GM18520 (cell line): ENCODE data around the gene FSTL5.
"Not testable (repeated sequence)": the region's sequence is repeated elsewhere in the genome, so short reads cannot be mapped to it uniquely, and the experiment has no call there.

Experiments used
- ATAC-seq: cut with Tn5 transposase; IDR thresholded peaks from one replicate; pipeline ENCODE4 v1.9.1; 2021; ENCODE audit not compliant: unreplicated experiment

The FSTL5 gene

DNA sequence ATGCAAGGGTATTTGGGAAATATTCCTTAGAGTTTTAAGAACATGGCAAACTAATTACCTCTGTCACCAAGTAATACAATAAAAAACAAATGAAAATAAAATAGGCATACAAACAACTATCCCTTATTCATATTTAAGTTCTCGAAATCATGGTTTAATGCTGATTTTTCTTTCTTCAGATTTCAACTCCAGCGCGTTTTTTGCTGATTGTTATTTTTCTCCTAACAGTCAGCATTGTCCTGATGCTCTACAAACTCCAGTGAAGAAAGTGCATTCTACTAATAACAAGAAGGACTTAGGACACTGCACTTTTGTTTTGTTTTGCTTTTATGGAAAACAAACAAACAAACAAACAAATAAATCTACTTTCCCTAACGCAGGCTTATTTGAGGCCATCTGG lies 282.4 kb downstream of the FSTL5 start:
- no peak for ATAC-seq

DNA sequence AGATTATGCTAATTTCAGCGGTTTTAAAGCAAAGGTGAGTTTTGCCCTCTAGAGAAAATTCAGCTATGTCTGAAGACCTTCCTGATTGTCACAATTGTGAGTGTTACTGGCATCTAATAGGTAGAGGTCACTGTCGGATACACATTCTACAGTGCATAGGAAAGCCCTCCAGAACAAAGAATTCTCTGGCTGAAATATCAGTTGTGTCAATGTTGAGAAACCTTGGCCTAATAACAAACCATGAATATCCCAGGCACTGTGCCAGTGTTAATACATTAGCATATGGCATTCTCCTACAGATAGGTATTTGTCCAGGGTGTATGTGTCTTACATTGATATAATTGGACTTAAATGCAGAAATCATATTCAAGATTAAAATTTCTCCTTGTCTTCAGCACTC lies 294.3 kb downstream of the FSTL5 start:
- ATAC-seq = no peak

DNA sequence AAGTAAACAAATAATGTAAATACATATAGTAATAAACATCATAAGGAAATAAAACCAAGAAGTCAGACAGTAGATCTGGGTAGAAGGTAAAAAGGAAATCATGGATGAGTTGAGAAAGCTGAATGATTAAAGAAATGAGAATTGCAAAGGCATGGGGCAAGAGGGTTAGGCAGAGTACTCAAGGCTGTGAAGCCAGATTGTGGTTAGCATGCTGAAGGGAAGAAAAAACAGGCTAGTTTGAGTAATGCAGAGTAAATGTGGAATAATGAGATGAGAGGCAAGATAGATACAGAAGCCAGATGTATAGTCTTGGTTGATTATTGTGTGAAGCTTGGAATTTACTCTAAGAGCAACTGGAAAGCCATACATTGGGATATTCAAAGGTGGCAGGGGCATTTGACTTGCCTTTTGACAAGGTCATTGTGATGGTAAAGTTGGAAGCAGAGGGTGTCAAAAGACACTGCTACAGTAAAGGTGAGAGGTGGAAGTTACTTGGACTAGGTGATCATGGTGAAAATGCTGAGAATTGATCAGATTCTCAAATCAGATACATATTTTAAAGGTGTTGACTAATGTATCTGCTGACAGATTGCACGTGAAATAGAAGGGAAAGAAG lies 307.0 kb downstream of the FSTL5 start:
- ATAC-seq = no peak

DNA sequence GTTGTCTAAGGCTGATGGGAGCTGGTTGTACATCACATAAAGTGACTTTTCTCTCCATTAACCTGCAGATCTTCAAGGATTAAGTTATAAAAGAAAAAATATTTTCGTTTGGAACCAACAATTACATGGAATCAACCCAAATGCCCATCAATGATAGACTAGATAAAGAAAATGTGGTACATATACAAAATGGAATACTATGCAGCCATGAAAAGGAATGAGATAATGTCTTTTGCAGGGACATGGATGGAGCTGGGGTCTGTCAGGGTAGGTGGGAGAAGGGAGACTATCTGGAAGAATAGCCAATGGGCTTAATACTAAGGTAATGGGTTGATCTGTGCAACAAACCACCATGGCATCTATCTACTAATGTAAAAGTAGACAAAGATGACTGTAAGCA lies 313.2 kb downstream of the FSTL5 start:
- no peak for ATAC-seq

DNA sequence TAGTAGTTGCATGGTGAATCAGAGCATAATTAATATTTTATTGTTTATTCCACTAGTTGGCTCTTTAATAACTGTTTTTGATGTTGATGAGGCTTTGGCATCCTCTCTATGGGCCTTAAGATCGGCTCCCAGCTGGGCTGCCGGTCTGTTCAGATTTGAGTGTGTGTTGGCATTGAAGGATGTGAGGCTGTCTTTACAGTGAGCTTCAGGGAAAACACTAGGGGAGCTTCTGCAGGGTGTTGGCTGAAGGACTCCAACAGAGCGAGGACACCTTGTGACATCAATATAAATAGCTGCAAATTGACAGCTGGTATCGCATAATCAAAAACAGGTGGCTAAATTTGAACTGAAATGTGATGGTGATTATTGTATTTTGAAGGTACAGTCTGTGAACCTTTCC lies 322.0 kb downstream of the FSTL5 start:
- ATAC-seq = no peak

DNA sequence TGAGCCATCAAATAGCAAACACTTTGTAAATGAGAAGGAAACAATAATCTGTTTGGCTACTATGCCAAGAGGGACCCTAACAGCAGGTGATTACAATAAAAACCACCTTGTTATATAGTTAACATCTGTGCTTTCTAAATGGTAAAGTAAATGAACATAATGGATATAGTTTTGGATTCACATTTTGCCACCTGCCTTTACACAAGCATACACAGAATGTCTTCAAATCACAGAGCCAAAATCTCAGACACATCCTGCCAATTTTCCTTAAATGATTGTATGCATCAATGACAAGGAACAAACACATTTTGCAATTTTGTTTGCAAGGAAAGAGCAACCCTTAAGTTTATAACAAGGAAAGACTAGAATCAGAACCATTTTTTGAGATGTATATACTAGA lies 334.2 kb downstream of the FSTL5 start:
- ATAC-seq = no peak

DNA sequence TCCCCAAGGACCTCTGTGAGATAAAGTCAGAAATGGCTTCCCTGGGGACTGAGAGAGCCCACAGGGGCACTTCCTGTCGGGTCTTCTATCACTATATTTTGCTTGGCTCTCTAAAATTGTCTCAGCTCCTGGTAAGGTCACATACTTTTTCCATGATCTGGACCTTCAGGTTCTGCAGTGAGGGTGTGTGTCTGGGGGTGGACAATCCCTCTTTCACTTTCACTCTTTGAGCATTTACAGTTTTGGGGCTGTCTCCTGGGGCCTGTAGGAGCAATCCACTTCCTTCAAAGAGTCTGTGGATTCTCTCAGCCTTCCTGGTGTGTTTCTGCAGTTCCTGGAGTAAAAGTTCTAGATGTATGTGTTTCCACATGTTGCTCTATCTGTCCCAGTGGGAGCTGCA lies 335.7 kb downstream of the FSTL5 start:
- no peak for ATAC-seq

DNA sequence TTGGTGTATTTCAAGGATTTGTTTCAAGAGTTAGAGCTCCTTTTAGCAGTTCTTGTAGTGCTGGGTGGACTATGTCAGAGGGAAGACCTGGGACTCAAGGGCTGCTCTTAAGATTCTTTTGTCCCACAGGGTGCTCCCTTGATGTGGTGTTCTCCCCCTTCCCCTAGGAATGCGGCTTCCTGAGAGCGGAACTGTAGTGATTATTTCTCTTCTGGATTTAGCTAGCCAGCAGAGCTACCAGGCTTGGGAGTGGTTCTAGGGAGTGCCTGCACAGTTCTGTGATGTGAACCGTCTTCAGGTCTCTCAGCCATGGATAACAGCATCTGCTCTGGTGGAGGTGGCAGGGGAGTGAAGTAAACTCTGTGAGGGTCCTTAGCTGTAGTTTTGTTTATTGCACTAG lies 336.8 kb downstream of the FSTL5 start:
- no peak for ATAC-seq

DNA sequence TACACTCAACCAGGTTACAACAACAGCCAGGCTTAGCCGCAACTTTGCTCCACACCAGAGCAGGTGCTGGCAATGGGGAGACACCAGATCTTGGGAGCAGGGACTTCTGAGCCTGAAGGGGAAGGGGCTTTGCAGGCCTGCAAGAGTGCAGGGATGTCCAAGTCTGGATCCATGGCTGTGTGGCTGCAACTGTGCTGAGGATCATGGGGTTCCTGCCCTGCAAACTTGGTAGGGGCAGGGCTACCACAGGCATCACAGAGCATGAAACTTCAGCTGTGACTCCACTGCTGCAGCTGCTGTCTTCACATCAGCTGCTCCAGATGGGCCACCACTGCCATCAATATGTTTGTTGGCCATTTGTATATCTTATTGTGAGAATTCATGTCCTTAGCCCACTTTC lies 340.4 kb downstream of the FSTL5 start:
- ATAC-seq = no peak

DNA sequence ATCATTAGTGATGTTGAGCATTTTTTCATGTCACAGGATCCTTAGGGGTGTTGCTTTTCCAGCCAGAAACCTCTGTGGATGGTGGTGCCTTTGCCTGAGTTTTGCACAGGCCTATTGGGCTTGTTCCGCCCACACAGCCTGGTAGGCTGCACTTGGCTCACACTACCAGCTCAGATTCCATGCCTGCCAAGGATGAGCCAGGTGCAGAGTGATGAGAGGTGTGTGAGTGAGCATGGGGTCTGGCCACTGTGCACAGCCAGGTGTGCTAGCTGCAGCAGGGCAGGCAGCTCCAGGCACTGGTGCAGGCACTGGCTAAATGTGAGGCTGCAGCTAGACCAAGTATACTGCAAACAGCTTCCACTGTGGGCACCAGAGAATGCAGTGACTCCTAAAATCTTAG lies 341.6 kb downstream of the FSTL5 start:
- ATAC-seq = no peak

DNA sequence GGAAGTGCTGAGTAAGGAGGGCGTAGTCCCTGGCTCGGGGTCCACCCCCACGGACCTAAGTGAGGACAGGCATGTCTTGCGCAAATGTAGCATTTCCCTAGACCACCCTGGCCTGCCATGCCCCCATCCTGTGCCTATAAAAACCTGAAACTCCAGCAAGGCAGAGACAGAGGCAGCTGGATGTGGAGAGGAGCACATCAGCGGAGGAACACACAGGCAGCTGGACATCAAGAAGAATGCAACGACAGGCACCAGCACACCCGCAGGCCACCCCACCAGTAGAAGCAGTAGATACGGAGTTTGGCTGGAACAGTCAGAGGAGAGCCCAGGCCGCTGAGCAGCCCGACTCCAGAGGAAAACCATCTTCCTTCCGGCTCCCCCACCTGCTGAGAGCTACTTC lies 345.9 kb downstream of the FSTL5 start:
- no peak for ATAC-seq

DNA sequence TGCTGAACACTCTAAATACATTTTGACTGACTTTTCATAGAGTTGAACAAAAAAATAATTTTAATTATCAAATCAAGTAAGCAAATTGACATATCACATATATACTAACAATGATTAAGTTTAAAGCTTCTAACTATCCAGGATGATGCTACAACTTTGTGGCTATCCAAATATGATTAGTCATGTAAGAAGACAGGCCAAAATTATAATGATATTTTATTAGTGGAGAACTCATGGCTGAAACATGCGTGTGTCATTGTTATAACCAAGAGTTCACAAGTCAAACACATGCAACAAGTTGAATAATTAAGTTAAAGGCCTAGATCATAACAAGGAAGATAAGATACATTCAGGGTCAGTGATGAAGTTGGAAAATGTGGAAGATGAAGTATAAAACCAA lies 346.8 kb downstream of the FSTL5 start:
- ATAC-seq = no peak

DNA sequence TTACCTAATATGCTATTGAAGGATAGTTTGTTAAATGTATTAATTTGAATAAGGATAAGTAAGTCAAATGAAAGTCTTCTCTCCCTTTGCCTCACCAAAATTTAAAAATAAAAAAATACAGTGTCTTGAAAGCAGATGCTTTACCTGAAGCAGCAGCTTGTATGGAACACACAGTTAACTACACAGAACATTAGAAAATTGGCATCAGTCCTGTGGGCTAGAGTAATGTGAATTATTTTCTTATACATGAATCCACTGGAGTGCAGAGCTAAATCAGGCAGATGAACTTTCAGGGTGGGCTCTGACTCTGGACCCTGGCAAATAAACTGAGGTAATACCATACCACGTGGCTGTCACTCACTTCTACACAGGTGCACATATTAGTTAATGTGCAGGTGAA lies 348.0 kb downstream of the FSTL5 start:
- no peak for ATAC-seq

DNA sequence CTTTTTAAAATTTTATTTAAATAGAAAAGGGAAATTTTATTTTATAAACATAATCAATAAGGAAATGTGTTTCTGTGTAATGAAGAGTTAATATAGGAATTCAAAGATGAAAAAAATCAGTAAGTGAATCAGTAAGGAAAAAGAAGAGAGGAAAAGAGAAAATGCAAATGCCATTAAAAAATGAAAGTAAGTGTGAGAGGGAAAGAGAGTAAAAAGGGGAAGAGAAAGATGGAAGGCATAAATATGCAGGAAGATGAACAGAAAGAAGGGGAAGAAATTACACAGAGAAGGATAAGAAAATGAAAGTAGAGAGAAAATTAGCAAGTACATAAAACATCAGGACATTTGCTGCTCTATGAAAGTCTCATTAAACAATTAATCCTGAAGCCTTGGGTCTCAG lies 349.9 kb downstream of the FSTL5 start:
- no peak for ATAC-seq

DNA sequence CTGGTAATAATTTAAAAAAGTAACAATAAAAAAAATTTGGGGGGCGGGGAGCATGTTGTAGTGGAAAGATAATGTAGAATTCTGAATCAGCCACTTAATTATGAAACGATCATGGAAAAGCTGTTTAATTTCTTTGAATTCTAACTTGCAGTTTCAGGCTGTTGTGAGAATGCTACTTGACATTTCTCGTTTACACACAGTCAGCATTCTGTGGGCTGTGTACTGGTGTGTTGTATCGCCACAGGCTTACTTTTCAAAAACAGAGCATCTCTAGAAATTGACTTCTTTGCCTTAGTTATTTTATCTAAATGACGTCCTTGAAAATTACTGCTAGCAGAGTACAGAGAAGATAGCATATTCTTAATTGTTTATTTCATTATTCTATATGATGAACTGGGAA lies 350.4 kb downstream of the FSTL5 start:
- ATAC-seq = no peak

DNA sequence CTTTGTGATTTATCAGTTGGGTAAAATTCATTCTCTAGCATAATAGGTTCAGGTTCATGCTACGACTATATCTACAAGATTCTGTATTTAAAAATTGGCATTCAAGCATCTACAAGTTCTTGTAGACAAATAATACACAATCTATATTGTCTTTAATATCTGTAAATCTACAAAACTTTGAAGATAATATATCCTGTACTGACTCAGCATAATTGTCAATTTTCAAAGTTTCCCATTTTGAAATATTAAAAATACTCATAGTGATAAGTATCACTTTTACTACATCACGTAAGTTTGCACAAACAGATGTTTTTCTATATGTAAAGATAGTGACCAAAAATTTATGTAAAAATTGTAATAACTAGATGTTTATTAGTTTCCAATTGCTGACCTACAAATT lies 360.6 kb downstream of the FSTL5 start:
- no peak for ATAC-seq

DNA sequence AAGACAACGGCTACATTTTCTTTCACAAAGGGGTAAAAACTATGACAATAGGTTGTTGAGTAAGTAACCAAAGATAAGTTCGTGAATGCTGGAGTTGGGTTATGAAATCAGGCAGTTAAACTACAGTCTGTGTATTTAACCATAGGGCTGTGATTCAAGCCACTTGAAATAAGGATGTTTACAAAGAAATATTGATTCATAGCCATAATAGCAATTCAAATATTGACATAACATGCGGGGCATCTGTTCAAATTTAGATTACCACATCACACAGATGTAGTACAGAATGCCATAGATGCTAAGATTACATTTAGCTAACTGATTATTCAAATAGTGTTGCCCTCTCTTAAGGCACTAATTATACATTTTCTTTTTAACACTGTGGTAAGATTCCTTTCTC lies 364.1 kb downstream of the FSTL5 start:
- ATAC-seq = no peak

DNA sequence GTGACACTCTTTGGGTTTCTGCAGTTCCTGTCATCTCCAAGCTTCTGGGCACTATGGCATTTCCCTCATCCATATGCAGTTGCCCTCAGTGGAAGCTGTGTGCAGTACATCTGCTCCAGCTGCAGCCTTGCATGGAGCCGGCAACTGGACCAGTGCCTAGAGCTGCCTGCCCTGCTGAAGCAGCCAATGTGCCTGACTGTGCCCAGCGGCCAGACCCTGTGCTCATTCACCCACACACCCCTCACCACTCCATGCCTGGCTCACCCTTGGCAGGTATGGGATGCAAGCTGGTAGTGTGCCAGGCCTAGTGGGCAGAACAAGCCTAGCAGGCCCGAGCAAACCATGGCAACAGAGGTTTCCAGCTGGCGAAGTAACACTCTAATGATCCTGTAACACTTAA lies 370.8 kb downstream of the FSTL5 start:
- ATAC-seq = no peak

DNA sequence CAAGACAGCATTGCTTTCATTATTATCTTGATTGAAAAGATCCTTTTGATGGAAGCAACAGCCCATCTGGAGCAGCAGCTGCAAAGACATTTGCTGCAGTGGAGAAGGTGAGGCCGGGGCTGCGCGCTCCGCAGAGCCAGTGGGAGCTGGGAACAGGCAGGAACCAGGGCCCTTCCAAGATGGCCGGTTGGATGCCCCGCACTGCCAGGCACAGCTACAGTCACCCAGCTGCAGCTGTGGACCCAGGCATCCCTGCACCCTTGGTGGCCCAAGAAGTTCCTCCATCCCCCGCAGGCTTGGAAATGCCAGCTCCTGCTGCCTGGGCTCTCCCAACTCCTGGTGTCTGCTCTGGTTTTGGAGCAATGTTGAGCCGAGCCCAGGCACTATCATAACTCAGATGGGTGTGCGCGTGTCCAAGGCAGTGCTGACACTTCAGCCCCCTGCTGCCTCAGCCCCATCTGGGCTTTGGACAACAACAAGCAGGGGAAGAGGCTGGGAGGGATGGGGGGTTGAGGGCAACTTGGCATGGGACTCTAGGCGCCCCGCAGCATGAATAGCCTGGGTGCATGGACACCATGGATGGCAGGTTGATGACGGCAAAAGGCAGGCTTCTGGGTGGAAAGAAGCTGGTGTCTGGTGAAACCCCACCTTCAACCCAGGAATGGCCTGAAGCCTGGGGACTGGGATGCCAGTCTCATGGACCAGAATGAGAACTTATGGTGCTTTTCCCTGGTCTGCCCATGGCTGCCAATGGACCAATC lies 371.8 kb downstream of the FSTL5 start:
- ATAC-seq = no peak

DNA sequence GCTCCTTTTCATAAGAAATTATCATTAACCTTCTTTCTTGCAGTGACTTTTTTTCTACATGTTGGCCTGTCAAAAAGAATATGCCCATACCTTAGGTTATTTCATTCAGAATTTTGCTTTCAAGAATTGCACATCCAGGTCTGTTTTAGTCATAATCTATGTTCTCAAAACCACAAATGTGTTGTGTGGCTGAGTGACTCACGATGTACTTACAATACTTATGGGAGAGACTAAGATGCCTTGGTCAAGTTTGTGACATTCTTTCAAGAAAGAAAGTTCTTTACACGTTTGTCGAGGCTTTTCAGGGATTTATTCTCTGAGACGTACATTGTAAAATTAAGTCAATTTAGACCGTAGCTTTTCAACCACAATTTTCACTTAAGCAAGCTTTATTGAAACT lies 396.7 kb downstream of the FSTL5 start:
- ATAC-seq = peak; percentile 58

DNA sequence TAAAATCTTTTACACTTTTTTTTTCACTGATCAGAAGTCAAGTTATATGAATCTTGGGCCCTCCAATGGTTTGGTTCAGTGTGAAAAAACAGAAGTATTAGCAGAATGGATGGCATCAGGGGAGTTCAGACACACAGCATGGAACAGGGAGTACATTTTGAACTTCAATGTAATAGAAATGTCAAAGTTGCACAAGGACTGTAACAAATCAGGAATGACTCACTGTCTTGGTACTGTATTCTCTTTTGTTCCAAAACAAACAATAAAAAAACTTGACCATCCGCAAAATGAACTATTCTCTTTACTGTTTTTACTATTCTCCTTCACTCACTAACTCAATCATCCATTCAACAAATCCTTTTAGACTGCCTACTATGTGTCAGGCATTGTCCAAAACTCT lies 401.0 kb downstream of the FSTL5 start:
- ATAC-seq = no peak

DNA sequence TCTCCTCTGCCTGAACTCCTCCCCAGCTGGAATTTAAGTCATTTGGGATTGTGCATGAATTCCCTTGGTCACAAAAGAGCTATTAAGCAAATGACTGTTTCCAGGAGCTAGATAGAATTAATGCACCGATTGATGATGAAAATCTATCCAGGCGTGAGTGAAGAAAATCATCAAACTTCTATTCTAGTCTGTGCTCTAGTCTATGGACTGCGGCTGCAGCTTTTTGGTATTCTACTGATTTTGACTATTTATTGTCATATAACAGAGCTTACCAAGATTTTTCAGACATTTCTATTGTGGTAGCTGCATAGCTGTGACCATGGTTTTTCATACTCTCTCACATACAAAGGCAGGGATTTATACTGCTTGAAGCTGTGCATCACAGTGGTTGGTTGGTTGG lies 403.8 kb downstream of the FSTL5 start:
- ATAC-seq = no peak

DNA sequence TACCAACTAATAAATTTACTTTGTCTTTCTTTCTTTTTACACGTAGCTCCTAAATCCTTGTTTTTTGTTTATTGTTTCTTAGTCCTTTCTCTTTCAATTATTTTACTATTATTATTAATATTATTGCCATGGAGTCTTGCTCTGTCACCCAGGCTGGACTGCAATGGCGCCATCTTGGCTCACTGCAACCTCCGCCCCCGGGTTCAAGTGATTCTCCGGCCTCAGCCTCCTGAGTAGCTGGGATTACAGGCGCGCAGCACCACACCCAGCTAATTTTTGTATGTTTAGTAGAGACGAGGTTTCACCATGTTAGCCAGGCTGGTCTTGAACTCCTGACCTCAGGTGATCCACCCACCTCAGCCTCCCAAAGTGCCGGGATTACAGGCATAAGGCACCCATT lies 405.4 kb downstream of the FSTL5 start:
- not testable (repeated sequence) for ATAC-seq
